OCI-LY1 (cell line): Measurements from ENCODE around the gene CS.

Experiments
- EZH2 ChIP-seq: fragments of 200-600 bp; sonication (generic), shearing (Covaris generic); IDR thresholded peaks from 2 replicates; pipeline ENCODE4 v1.8.0; 2017; ENCODE audit warnings: borderline replicate concordance, mixed run types, mild to moderate bottlenecking, antibody characterized with exemption, low read length, moderate library complexity, mixed read lengths
- TF ChIP-seq, protein P1 (sequence below): fragments of 200-600 bp; sonication (generic), shearing (Covaris generic); IDR thresholded peaks from 2 replicates; pipeline ENCODE4 v1.5.1; 2017; ENCODE audit warnings: mild to moderate bottlenecking, antibody characterized with exemption, low read length, moderate library complexity, mixed read lengths

- TF ChIP-seq, protein P1, sequence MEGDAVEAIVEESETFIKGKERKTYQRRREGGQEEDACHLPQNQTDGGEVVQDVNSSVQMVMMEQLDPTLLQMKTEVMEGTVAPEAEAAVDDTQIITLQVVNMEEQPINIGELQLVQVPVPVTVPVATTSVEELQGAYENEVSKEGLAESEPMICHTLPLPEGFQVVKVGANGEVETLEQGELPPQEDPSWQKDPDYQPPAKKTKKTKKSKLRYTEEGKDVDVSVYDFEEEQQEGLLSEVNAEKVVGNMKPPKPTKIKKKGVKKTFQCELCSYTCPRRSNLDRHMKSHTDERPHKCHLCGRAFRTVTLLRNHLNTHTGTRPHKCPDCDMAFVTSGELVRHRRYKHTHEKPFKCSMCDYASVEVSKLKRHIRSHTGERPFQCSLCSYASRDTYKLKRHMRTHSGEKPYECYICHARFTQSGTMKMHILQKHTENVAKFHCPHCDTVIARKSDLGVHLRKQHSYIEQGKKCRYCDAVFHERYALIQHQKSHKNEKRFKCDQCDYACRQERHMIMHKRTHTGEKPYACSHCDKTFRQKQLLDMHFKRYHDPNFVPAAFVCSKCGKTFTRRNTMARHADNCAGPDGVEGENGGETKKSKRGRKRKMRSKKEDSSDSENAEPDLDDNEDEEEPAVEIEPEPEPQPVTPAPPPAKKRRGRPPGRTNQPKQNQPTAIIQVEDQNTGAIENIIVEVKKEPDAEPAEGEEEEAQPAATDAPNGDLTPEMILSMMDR = no peak
- TF ChIP-seq EZH2 = no peak
Measured at GRCh38 chr12:56280849-56281248, 19.3 kb downstream of the CS start.
